ENCODE measurements around the gene BCL2. TPM values are rescaled to one million over a fixed set of nuclear protein-coding genes. Genes with fewer than 3 reads are reported as not detected.

The BCL2 gene
- total and polyA plus RNA-seq, 3 donors from 2014 or later, result 6.3 to 20.8 (median 16.0) TPM

GRCh38 chr18:63322206-63322605, 2.6 kb upstream of the BCL2 start:
- Histone ChIP-seq H3K36me3 (ENCODE audit: low read depth, missing control alignments) (no peaks in the 10 kb centered on the region), H3K4me1 (peaks cover 10% of the 10 kb centered on the region), H3K4me3 (no peak overlapping the region), H3K27ac (peak overlapping the region in 1 of 2 donors; percentile 66), H3K27me3 (no peaks in the 10 kb centered on the region), H3K9me3 (no peaks in the 10 kb centered on the region)
- 72 to 84% methylated on average over 4 of the region's 4 CpGs for WGBS, 2 donors
- TF ChIP-seq POLR2A (IDR thresholded peaks at IDR 0.05) (no peak), CTCF (IDR thresholded peaks at IDR 0.05) (no peak)
- no peak for DNase-seq
- intact Hi-C loops (cut with DNase I; ENCODE audit: low total_unique reads), result loop anchor here (5.0 kb wide), 1 partner anchor 195 kb away; no protein-coding TSS in a partner anchor

- Histone ChIP-seq H3K9me3 (no peaks in the 10 kb centered on the region), H3K4me3 (peak overlapping the region; percentile 48 to 71), H3K27me3 (no peaks in the 10 kb centered on the region), H3K27ac (peak overlapping the region in 1 of 2 donors; percentile 93), H3K36me3 (ENCODE audit: low read depth, missing control alignments) (no peaks in the 10 kb centered on the region), H3K4me1 (peaks cover 14% of the 10 kb centered on the region)
- intact Hi-C loops (cut with DNase I; ENCODE audit: low total_unique reads), result loop anchor here (5.0 kb wide), 1 partner anchor 194 kb away; no protein-coding TSS in a partner anchor
- TF ChIP-seq CTCF (IDR thresholded peaks at IDR 0.05) (no peak), POLR2A (IDR thresholded peaks at IDR 0.05) (no peak)
- DNase-seq, result no peak
- 49 to 59% methylated on average over 9 of the region's 9 CpGs for WGBS, 2 donors
These were observed 1.7 kb upstream of the BCL2 start for GRCh38 chr18:63321291-63321690.

- 45 to 49% methylated on average over 16 of the region's 16 CpGs for WGBS, 2 donors
- DNase-seq, result no peak
- Histone ChIP-seq H3K27ac (peak overlapping the region; percentile 76 to 93), H3K4me3 (peak overlapping the region; percentile 48 to 71), H3K27me3 (no peaks in the 10 kb centered on the region), H3K9me3 (no peaks in the 10 kb centered on the region), H3K36me3 (ENCODE audit: low read depth, missing control alignments) (no peaks in the 10 kb centered on the region), H3K4me1 (peaks cover 14% of the 10 kb centered on the region)
- no peak for TF ChIP-seq POLR2A (IDR thresholded peaks at IDR 0.05)
- TF ChIP-seq CTCF (IDR thresholded peaks at IDR 0.05), result no peak
- intact Hi-C loops (cut with DNase I; ENCODE audit: low total_unique reads), result loop anchor here (5.0 kb wide), 1 partner anchor 194 kb away; no protein-coding TSS in a partner anchor
These were observed 1.4 kb upstream of the BCL2 start for GRCh38 chr18:63320975-63321265.

- TF ChIP-seq POLR2A (IDR thresholded peaks at IDR 0.05), result no peak
- peak in 1 of 3 experiments; percentile 41 for TF ChIP-seq CTCF (IDR thresholded peaks at IDR 0.05)
- H3K27me3 ChIP-seq, result no peaks in the 10 kb centered on the region
- H3K4me3 ChIP-seq, result peak overlapping the region; percentile 71 to 86
- peaks cover 17% of the 10 kb centered on the region for H3K4me1 ChIP-seq
- intact Hi-C loops (cut with DNase I; ENCODE audit: low total_unique reads), result loop anchor here (5.0 kb wide), 1 partner anchor 193 kb away; no protein-coding TSS in a partner anchor
- peak; percentile 90 for DNase-seq
- WGBS, 2 donors, result 0 to 2% methylated on average over 16 to 67 of the region's 92 CpGs
- no peaks in the 10 kb centered on the region for H3K36me3 ChIP-seq (ENCODE audit: low read depth, missing control alignments)
- H3K9me3 ChIP-seq, result no peaks in the 10 kb centered on the region
- peak overlapping the region; percentile 76 to 93 for H3K27ac ChIP-seq
These were observed 780 bp upstream of the BCL2 start for GRCh38 chr18:63320123-63320974.
